ENCODE data around the gene M1AP. TPM values are rescaled to one million over a fixed set of nuclear protein-coding genes. Genes with fewer than 3 reads are reported as not detected.

M1AP gene
- total RNA-seq, 3 donors from 2014 or later, result not detected

GRCh38 chr2:74556831-74557370, 91.2 kb downstream of the M1AP start:
- no peaks in the 10 kb centered on the region for H3K9me3 Mint-ChIP-seq
- H3K4me3 Mint-ChIP-seq, result no peak overlapping the region

GRCh38 chr2:74556159-74556558, 92.0 kb downstream of the M1AP start:
- DNase-seq (no peak), ATAC-seq (no peak)
- Mint-ChIP-seq H3K4me1 (ENCODE audit: low read depth) (peaks cover 5% of the 10 kb centered on the region), H3K4me3 (peak overlapping the region; percentile 95), H3K27me3 (ENCODE audit: low read depth) (peaks cover 9% of the 10 kb centered on the region), H3K9me3 (no peaks in the 10 kb centered on the region), H3K36me3 (ENCODE audit: insufficient read depth) (no peaks in the 10 kb centered on the region)

More at GRCh38 chr2:74556831-74557370, 91.2 kb downstream of the M1AP start:
- Mint-ChIP-seq H3K4me1 (ENCODE audit: low read depth) (peaks cover 5% of the 10 kb centered on the region), H3K36me3 (ENCODE audit: insufficient read depth) (no peaks in the 10 kb centered on the region), H3K27me3 (ENCODE audit: low read depth) (peaks cover 6% of the 10 kb centered on the region)
- ATAC-seq (no peak), DNase-seq (no peak)

DNA sequence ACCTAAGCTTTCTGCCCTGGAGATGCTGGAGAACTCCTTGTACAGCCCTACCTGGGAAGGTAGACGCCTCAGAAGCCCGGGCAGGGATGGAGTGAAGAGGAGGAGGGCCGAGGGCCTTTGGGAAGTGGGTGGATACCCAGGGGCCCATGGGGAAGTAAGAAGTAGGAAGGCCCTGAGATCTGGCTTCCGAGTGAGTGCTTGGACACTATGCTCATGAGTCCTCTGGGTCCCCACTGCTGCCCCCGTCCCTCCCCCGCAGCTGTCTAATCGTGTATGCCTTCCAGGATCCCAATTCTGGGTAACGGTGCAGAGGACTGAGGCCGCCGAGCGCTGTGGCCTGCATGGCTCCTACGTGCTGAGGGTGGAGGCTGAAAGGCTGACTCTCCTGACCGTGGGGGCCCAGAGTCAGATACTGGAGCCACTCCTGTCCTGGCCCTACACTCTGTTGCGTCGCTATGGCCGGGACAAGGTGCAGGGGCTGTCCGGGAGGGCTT, 92.5 kb downstream of the M1AP start:
- peak overlapping the region; percentile 95 for H3K4me3 Mint-ChIP-seq
- peaks cover 5% of the 10 kb centered on the region for H3K4me1 Mint-ChIP-seq (ENCODE audit: low read depth)
- ATAC-seq, result no peak
- DNase-seq, result no peak
- peaks cover 12% of the 10 kb centered on the region for H3K27me3 Mint-ChIP-seq (ENCODE audit: low read depth)
- no peaks in the 10 kb centered on the region for H3K36me3 Mint-ChIP-seq (ENCODE audit: insufficient read depth)
- H3K9me3 Mint-ChIP-seq, result no peaks in the 10 kb centered on the region

DNA sequence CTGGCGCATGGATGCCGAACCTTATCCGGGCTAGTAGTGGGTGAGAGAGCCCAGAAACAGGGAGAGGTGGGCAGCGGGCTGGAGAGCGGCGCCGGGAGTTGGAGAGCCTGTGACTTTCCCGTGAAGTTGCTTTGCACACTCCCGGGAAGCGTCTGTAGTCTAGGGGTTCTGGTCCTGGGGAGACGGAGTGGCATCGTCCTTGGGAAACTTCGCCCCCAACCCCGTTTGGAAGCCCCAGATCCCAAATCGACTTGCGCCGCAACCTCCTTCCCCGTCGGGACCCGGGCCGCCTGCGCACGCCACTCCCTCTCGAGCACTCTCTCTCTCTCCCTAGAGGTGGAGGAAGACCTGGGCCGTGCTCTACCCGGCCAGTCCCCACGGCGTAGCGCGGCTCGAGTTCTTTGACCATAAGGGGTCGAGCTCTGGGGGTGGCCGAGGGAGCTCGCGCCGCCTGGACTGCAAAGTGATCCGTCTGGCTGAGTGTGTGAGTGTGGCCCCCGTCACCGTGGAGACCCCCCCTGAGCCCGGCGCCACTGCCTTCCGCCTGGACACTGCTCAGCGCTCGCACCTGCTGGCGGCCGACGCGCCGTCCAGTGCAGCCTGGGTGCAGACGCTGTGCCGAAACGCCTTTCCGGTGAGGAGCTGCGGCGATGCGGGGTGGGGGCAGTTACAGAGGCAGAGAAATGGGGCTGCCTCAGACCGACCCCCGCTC, 93.2 kb downstream of the M1AP start:
- Mint-ChIP-seq H3K36me3 (ENCODE audit: insufficient read depth) (no peaks in the 10 kb centered on the region), H3K4me3 (peak overlapping the region; percentile 95), H3K4me1 (ENCODE audit: low read depth) (peaks cover 5% of the 10 kb centered on the region), H3K27me3 (ENCODE audit: low read depth) (peaks cover 19% of the 10 kb centered on the region), H3K9me3 (no peaks in the 10 kb centered on the region)
- DNase-seq (peak; percentile 31), ATAC-seq (peak; percentile 67 to 70)

DNA sequence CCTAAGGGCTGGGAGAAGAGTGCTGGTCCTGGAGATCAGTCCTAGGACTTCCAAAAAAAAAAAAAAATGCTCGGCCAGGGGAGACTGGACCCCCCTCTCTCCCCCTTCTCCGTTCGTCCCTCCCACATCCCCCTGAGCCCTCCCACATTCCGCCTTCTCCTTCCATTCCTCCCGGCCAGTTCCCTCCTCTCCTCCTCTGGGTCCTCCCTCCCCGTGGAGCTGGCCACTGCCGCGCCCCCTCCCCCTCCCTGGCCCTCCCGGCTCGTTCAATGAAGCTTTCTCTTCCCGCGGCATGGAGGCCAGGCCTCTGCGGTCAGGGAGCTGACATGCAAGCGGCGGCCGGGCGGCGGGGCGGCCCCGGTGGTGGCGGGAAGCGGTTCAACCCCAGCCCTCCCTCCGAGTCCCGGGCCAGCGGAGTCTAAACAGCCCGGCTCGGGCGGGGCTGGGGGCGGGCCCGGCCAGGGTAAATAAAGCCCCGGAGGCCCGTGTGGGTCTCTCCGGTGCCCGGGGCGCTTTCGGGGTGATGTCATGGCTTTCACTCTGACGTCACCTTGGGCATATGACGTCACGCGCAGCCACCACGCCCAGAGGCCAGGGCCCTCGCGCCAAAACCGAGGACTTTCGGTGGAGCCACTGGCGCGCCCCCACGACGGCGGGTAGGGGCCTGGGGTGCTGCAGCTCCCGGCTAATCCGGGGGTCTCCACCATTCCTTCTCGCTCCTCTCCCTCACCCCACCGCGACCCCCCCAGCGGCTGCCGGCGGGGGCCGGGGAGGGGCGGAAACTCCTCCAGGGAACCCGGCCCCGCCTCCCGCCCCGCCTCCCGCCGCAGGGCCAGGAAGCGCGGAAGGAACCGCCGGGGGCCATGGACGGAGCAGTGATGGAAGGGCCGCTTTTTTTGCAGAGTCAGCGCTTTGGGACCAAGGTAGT, 94.0 kb downstream of the M1AP start, which contains the start of the genes DOK1 and LOXL3:
TSS of gene DOK1 (plus strand) at position 829 of the 928 bp plus-strand sequence. CDS start at position 864, 35 bp downstream.
TSS of gene LOXL3 (minus strand) at position 51 of the 928 bp plus-strand sequence. CDS start 1,308 bp downstream, outside the sequence.
- Mint-ChIP-seq H3K4me3 (peak within 1 kb of the TSS; percentile 95), H3K9me3 (no peaks in the 10 kb centered on the region), H3K36me3 (ENCODE audit: insufficient read depth) (no peaks in the 10 kb centered on the region), H3K4me1 (ENCODE audit: low read depth) (peaks cover 5% of the 10 kb centered on the region), H3K27me3 (ENCODE audit: low read depth) (peaks cover 27% of the 10 kb centered on the region)
- ATAC-seq (peak; percentile 83 to 85), DNase-seq (peak; percentile 74)

- no peaks in the 10 kb centered on the region for H3K9me3 Mint-ChIP-seq
- no peaks in the 10 kb centered on the region for H3K36me3 Mint-ChIP-seq (ENCODE audit: insufficient read depth)
- H3K4me3 Mint-ChIP-seq, result peak overlapping the region; percentile 76
- no peak for DNase-seq
- peaks cover 32% of the 10 kb centered on the region for H3K27me3 Mint-ChIP-seq (ENCODE audit: low read depth)
- H3K4me1 Mint-ChIP-seq (ENCODE audit: low read depth), result peaks cover 9% of the 10 kb centered on the region
- ATAC-seq, result no peak
These were observed 95.0 kb downstream of the M1AP start for GRCh38 chr2:74552914-74553811.

DNA sequence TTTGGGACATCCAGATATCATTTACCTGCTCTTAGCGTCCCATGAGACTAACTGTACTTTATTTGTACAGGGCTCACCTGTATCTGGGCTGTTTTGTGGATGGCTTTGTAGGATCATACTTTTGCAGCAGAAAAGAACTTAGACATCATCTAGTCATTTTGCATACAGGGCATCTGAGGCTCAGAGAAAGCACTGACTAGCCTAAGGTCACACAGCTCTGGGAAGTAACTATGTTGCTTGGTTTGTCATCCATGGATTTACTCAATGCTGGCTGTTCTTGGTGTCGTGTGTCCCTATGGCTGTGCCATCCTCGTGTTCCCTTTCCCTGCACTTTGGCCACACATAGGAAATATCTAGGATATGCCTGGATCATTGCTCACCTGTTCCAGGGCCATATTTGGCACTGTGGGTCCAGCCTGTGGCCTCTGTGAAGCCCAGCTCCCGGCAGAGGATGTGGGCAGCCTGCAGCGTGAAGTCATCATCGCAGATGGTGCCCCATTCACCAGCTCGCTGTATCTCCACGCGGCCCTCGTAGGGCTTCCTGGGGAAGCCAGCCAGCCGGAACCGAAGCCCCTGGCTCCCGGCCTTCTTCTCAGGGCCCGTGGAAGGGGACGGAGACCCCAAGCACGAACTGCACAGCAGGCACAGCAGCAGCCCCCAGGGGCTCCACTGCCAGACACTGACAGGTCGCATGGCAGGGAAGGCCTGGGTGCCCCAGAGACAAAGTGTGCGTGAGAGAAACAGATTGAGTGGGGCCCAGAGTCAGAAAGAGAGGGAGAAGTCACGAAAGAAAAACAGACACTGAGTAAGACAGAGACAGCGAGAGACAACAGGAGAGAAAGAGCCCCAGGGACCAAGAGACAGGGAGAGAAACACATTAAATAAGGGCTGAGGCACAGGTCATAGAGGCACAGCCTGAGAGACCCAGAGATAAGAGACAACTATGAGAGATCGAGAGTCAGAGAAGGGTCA, 95.9 kb downstream of the M1AP start:
- DNase-seq, result no peak
- ATAC-seq, result no peak
- Mint-ChIP-seq H3K4me1 (ENCODE audit: low read depth) (peaks cover 10% of the 10 kb centered on the region), H3K27me3 (ENCODE audit: low read depth) (peaks cover 39% of the 10 kb centered on the region), H3K9me3 (no peaks in the 10 kb centered on the region), H3K36me3 (ENCODE audit: insufficient read depth) (no peaks in the 10 kb centered on the region), H3K4me3 (peak overlapping the region; percentile 29)

DNA sequence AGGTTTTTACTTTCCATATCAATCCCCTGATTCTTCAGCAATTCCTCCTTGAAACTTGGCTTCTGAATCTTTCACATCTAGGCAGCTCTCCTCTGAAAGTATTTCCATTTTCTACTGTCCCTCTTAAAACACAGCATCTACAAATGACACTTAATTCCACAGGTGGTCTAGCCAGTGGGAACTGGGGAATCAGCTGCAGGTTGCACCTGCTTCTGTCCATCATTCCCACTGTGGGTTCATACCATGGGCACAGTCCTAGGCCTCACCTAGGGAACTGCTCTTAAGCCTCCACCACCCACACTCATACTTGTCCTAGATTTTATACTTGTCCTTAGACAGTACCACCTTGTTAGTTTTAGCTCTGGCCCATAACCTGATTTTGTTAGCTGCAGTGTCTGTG, 96.6 kb downstream of the M1AP start:
- H3K4me3 Mint-ChIP-seq, result no peak overlapping the region
- ATAC-seq, result no peak
- H3K36me3 Mint-ChIP-seq (ENCODE audit: insufficient read depth), result no peaks in the 10 kb centered on the region
- H3K9me3 Mint-ChIP-seq, result no peaks in the 10 kb centered on the region
- H3K4me1 Mint-ChIP-seq (ENCODE audit: low read depth), result peaks cover 10% of the 10 kb centered on the region
- DNase-seq, result no peak
- peaks cover 41% of the 10 kb centered on the region for H3K27me3 Mint-ChIP-seq (ENCODE audit: low read depth)

DNA sequence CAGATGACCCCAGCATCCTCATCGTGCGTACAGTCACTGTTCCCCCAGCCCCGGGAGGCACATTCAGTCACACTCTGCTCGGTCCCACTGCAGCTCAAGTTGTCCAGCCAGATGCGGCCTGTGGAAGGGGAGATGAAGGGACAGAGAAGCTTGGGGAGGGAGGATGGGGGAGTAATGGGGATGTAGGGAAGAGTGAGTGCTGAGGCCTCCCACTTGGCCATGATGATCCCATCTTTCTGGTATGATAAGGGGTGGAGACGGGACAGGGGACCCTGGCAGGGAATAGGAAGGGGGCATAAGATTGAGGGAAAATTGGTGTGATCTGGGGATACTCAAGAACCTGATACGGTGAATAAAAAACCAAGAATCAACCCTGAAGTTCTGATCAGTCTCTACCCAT, 97.9 kb downstream of the M1AP start:
- H3K9me3 Mint-ChIP-seq, result no peaks in the 10 kb centered on the region
- peaks cover 45% of the 10 kb centered on the region for H3K27me3 Mint-ChIP-seq (ENCODE audit: low read depth)

GRCh38 chr2:74548900-74549826, 99.0 kb downstream of the M1AP start:
- Mint-ChIP-seq H3K4me1 (ENCODE audit: low read depth) (peaks cover 7% of the 10 kb centered on the region), H3K36me3 (ENCODE audit: insufficient read depth) (no peaks in the 10 kb centered on the region), H3K9me3 (no peaks in the 10 kb centered on the region), H3K4me3 (peak overlapping the region; percentile 65), H3K27me3 (ENCODE audit: low read depth) (peaks cover 45% of the 10 kb centered on the region)
- DNase-seq (no peak), ATAC-seq (peak; percentile 60 to 70)

More for the DNA sequence above, 97.9 kb downstream of the M1AP start:
- Mint-ChIP-seq H3K4me3 (peak overlapping the region; percentile 11), H3K36me3 (ENCODE audit: insufficient read depth) (no peaks in the 10 kb centered on the region), H3K4me1 (ENCODE audit: low read depth) (peaks cover 7% of the 10 kb centered on the region)
- ATAC-seq (no peak), DNase-seq (no peak)

GRCh38 chr2:74548285-74548899, 99.7 kb downstream of the M1AP start:
- peak overlapping the region; percentile 60 for H3K4me3 Mint-ChIP-seq
- H3K4me1 Mint-ChIP-seq (ENCODE audit: low read depth), result peaks cover 5% of the 10 kb centered on the region
- DNase-seq (no peak), ATAC-seq (no peak)
- no peaks in the 10 kb centered on the region for H3K9me3 Mint-ChIP-seq
- H3K36me3 Mint-ChIP-seq (ENCODE audit: insufficient read depth), result no peaks in the 10 kb centered on the region
- H3K27me3 Mint-ChIP-seq (ENCODE audit: low read depth), result peaks cover 45% of the 10 kb centered on the region
